Measurements from ENCODE around the gene RAB1B.
"Not testable (repeated sequence)": the region's sequence is repeated elsewhere in the genome, so short reads cannot be mapped to it uniquely, and the experiment has no call there.

Gene RAB1B

DNA sequence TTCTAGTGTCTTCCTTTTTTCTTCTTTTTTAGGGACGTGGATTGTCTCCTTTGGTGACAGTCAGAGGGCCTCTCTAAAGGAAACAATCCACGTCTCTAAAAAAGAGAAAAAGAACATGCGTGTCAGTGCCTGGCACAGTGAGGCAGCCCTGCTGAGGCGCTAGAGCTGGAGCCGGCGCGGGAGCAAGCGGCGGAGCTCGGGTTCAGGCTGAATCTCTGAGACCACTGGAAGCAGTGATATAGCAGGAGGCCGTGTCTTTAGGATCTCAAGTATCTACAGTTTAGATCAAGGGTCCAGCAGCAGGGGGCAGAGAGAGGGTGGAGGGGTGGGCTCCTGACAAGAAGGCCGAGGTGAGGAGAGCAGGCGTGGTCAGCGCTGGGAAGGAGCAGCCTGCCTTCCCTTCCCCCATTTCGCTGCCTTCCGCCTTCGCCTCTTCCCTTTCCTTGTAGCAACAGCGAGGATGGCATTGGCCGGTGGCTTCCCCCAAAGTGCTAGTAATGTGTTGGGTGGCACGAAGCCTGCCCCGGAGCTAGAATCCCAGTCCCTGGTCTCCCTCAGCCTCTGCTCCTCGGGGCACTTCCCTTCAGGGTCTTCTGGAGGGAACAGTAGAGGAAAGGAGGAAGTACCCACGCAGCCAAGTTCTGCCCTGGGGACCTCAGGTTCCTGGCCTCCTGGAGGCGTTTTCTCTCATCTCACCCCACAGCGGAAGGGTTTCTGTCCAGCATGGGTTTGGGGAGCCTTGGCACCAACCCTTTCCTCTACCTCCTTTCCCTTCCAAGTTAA is 28.2 kb upstream of the RAB1B start:
- no peak for DNase-seq (ENCODE audit: low read depth)

DNA sequence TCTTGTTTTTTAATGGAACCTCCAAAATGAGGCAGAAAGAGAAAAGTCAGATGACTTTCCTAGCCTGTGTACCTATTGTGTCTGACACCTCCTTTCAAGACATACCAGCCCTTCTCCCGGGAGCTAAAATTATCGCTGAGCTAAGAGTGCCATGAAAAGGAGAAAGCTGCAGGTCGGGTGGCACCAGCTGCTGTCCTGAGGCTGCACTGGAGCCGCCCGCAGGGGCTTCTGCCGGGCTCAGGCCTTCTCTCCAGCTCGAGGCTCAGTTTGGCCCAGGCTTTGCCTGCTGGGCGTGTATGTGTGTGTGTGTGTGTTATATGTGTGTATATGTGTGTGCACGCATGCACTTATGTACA is 27.7 kb upstream of the RAB1B start:
- DNase-seq (ENCODE audit: low read depth) = no peak

DNA sequence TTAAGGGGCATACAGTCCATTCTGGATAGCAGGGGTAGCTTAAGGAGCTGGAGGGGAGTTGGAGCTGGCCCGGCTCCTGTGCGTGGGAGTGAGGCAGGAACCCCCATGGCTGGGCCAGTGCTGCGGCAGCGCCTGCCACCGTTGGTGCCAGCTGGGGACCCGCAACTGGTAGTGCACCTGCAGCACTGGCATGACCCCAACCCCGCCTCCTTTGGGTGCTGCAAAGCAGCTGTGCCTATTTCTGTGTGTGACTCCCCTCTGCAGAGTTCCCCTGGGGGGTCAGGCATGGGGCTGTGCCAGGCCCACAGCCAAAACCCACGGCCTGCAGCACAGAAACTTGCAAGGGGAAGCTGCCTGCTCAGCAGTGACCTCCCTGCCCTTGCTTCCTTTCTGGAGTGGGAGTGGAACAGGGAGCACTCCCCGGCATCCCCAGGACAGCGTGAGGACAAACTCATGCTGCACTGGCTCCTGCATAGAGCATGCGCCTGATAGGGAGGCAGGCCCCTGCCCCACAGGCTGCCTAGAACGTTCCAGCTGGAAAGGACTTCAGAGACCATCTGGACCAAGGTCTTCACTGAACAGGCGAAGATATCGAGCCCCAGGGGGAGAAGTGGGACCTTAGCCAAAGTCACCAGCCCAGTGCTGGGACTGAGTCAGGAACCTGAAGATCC is 26.2 kb upstream of the RAB1B start:
- no peak for DNase-seq (ENCODE audit: low read depth)

DNA sequence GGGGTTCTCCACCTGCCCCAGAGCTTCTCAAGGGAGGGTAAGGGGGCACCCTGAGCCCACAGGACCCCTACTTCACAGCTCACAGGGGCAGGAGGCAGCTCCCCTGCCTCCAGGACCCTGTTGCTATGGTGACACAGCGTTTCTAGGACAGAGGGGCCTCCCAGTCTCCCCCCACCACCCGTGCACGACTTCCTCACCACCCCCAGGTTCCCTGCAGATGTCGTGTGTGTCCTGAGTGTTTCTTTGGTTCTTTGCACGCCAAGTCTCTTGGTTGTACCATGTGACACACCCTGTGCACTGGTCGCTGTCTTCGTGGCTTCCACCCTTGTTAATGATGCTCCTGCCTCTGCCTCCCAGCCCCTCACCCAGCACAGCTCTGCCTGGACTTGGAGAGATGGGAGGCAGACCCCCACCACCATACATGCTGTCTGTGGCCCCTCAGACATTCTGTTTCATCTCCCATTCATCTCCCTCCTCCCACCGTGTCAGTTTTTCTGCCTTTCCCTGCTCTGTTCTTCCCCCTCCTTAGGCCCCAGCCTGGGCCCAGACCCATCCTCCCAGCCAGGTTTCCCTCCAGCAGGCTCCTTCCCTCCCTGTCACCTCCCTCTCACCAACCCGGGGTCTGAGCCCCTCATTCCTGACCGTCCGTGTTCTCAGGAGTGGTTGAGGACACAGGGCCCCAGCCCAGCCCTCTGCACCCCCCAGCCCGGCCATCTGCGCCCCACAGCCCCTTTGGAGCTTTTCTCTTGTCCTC is 24.5 kb upstream of the RAB1B start:
- no peak for DNase-seq (ENCODE audit: low read depth)

DNA sequence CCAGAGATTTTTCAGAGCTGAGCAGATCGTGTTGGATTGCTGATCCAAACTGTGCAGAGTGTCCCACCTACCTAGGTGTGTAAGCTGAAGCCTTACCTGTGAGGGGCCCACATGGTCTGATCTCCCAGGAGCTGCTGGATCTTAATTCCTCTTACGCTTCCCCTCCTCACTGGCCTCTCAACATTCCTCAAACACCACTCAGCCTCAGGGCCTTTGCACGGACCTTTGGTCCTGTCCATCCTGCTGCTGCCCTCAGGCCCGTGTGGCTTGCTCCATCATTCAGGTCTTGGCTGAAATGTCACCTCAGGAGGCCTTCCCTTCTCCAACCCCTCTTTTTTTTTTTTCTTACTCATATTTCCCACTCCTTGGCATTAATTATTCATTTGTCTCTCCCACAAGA is 21.1 kb upstream of the RAB1B start:
- DNase-seq (ENCODE audit: low read depth) = no peak

DNA sequence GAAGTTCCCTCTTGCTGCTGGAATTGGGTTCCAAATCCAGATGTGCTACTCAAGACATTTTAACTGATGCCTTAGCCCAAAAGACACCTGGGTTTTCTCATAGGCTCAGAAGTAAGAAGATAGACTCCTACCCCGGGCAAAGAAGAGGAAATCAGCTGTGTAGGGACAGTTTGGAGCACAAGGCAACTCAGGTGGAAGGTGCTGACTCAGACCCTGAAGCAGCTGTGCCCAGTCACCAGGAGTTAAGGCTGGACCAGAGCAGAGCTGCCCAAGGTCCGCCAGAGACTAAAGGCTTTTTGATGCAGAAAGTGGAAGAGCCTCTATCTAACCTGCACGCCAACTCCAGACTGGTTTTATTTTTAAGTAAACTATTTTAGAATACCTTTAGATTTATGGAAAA is 20.6 kb upstream of the RAB1B start:
- no peak for DNase-seq (ENCODE audit: low read depth)

DNA sequence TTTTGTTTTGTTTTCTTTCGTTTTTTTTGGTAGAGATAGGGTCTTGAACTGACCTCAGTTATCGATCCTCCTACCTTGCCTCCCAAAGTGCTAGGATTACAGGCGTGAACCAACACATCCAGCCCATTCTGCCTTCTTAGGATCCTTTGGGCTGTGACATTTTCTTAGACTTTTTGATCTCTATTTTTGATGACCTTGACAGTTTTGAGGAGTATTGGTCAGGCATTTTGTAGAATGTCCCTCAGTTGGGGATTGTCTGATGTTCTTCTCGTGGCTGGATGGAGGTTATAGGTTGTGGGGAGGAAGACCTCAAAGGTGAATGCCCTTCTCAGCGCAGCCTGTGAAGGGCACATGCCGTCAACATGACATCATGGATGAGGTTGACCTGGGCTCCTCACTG is 19.5 kb upstream of the RAB1B start:
- DNase-seq (ENCODE audit: low read depth) = no peak

DNA sequence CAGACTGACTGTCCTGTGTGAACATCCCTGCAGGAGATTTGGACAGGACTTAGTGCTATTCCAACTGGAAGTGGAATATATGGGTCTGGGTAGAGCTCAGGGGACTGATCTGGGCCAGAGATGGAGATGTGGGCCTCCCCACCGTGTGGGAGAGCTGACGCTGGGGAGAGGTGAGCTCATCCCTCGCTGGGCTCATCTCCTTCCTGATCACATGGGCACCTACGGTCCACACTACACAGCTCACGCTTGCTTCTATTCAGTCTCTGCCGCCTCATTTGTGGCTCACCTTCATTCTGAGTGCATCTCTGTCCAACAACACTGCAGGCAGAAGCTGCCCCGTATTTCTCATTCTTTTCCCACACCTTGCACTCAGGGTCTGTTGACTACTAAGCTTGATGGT is 16.6 kb upstream of the RAB1B start:
- DNase-seq (ENCODE audit: low read depth) = no peak

DNA sequence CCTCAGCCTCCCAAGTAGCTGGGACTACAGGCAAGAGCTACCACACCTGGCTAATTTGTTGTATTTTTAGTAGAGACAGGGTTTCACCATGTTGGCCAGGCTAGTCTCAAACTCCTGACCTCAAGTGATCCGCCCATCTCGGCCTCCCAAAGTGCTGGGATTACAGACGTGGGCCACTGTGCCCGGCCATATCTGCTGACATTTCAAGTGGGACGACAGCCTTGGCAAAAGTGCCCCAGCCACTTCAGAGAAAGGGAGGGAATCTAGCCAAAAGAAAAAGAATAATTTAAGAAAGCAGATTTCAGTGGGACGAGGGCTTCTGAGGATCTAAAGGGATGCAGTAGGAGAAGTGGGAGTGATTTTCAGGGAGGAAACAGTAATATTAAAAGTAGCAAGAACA is 15.4 kb upstream of the RAB1B start:
- DNase-seq (ENCODE audit: low read depth) = not testable (repeated sequence)

DNA sequence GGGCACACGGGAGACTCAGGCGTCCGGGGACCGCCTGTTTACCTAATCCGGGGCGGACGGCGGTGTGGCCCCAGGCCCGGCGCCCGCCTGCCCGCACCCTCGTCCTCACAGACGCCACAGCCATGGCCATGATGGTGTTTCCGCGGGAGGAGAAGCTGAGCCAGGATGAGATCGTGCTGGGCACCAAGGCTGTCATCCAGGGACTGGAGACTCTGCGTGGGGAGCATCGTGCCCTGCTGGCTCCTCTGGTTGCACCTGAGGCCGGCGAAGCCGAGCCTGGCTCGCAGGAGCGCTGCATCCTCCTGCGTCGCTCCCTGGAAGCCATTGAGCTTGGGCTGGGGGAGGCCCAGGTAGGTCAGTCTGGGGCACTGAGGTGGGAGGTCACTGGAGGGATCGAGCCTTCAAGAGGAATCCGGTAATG is 10.0 kb upstream of the RAB1B start:
- no peak for DNase-seq (ENCODE audit: low read depth)

DNA sequence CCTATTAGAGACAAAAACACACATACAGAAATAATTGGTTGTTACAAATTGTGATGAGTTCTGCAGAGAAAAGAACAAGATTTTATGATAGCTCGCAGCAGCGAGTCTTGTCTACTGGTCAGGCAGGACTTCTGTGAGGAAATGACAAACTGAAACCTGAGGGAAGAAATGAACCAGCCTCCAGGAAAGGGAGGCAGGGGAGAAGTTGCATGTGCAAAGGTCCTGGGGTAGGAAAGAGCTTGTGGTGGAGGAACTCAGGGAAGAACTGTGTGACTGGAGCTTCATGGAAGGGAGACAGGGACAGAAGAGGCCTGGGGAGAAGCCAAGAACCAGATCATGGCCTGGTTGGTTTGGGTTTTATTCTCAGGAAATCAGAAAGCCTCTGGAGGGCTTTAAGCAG is 9.2 kb upstream of the RAB1B start:
- DNase-seq (ENCODE audit: low read depth) = no peak

DNA sequence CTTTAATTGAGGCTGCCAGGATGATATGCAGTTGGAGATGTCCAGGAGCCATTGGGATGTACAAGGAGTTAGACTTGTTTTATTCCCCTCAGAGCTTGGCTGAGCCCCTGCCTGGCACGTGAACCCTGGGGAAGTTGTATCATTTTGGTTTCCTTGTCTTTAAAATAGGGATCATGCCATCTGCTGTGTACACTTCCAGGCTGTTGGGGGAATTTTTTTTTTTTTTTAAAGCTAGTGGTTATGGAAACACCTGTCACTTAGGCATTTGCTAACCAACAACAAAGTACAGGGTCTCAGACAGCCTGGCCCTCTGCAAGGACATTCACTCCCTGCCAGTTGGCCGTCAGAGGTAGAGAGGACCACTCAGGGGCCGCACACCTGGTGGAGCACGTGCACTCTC is 8.5 kb upstream of the RAB1B start:
- no peak for DNase-seq (ENCODE audit: low read depth)

DNA sequence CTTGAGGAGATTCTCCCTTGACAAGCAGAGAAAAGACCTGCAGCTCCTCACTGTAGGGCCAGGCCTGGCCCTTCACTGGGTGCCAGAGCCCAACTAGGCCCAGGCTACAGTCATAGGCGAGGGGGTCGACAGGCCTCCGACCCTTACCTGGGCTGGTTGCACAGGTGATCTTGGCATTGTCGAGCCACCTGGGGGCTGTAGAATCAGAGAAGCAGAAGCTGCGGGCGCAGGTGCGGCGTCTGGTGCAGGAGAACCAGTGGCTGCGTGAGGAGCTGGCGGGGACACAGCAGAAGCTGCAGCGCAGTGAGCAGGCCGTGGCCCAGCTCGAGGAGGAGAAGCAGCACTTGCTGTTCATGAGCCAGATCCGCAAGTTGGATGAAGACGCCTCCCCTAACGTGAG is 6.9 kb upstream of the RAB1B start:
- DNase-seq (ENCODE audit: low read depth) = no peak

DNA sequence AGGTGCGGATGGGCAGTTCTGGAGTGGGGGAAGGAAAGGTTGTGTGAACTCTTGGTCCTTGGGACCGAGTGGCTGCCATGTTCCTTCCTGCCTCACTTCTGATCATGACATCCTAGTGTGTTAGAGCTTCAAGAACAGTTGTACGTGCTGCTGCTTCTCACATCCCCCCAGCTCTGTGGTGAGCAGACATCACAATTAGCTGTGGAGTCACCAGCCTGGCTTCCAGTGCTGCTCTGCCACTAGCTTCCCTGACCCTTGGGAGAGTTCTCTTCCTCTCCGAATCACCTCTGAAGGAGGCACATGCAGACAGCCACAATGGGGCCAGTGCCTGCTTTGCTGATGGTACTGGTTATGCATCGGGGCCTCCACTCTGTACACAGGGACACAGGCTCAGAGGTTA is 6.2 kb upstream of the RAB1B start:
- no peak for DNase-seq (ENCODE audit: low read depth)

DNA sequence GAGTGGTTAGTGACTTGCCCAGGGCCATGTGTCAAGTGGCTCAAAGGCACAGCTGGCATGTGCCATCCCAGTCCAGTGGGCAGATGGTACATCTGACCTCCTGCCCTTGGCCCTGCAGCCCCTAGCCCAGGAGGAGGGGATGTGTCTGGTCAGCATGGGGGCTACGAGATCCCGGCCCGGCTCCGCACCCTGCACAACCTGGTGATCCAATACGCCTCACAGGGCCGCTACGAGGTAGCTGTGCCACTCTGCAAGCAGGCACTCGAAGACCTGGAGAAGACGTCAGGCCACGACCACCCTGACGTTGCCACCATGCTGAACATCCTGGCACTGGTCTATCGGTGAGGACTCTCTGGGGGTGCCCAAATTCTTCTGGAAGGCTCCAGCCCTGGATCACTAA is 5.7 kb upstream of the RAB1B start:
- DNase-seq (ENCODE audit: low read depth) = no peak

DNA sequence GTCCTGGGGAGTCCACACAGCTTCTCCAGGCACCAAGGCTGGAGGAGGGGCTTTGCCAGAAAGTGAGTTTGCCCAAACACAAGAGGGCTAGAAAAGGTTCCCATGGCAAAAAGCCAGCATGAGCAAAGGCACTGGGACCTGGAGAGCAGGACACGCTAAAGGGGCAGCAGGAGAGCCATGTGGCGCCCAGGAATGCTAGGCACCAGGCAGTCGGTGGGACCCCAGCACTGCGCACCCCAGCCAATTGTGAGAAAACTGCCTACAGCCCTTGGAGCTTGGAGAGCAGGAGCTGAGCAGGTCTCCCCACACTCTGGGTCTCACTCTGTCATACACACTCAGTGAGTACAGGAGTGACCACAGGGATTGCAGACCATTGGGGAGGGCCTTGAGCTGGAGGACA is 5.2 kb upstream of the RAB1B start:
- DNase-seq (ENCODE audit: low read depth) = no peak

DNA sequence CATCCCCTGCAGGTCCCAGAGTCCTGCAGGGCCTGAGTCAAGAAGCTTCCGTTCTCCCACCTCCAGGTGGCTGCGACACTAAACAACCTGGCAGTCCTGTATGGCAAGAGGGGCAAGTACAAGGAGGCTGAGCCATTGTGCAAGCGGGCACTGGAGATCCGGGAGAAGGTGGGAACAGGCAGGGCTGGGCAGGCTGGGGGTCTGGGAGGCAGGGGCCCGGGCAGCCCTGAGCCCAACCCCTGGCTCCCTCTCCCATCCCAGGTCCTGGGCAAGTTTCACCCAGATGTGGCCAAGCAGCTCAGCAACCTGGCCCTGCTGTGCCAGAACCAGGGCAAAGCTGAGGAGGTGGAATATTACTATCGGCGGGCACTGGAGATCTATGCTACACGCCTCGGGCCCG is 4.7 kb upstream of the RAB1B start:
- no peak for DNase-seq (ENCODE audit: low read depth)

DNA sequence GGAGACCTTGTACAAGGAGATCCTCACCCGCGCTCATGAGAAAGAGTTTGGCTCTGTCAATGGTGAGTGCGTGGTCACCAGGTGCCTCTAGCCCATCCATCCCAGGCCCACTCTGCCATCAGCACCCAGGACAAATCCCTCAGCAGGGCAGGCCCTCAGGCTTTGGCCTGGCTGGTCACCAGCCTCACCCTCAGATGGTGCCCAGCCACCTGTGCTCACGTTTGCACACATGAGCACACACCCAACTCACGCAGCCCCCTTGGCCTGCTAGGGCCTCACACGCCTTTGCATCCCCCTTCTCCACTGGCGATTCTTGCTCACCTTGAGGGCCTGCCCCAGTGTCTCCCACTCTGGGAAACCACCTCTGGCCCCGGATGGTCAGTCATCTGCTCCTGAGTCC is 4.1 kb upstream of the RAB1B start:
- DNase-seq (ENCODE audit: low read depth) = no peak

DNA sequence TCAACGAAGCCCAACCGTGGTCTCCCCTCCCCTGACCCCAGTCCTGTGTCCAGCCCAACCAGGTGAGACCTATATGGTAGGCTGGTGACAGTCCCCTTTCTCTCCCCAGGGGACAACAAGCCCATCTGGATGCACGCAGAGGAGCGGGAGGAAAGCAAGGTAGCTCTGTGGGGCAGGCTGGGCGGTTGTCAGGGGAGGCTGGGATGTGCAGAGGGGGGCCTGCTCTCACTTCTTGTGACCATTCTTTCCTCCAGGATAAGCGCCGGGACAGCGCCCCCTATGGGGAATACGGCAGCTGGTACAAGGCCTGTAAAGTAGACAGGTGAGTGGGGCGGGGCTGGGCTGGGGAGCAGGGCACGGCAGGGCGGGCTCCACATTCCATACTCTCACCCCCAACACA is 3.5 kb upstream of the RAB1B start:
- peak; percentile 30 for DNase-seq (ENCODE audit: low read depth)

DNA sequence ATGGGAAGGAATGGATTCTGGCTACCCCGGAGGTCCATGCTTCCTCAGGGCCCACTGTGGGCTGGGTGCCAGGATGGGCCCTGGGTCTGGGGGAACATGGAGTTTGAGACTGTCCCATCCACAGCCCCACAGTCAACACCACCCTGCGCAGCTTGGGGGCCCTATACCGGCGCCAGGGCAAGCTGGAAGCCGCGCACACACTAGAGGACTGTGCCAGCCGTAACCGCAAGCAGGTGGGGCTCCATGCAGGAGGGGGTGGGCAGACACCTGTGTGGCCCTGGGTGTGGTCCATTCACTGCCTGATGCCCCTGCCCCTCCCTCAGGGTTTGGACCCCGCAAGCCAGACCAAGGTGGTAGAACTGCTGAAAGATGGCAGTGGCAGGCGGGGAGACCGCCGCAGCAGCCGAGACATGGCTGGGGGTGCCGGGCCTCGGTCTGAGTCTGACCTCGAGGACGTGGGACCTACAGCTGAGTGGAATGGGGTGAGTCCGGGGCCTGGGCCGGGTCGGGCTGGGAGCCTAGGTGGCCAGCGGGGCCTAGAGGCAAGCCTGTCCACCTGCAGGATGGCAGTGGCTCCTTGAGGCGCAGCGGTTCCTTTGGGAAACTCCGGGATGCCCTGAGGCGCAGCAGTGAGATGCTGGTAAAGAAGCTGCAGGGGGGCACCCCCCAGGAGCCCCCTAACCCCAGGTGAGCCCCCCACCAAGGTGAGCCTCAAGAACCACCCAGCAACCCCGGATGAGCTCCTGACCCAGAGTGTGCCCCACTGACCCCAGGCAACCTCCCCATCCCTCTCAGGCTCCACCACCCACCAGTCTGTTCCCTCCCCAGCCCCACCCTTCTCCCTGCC is 2.7 kb upstream of the RAB1B start:
- DNase-seq (ENCODE audit: low read depth) = no peak

DNA sequence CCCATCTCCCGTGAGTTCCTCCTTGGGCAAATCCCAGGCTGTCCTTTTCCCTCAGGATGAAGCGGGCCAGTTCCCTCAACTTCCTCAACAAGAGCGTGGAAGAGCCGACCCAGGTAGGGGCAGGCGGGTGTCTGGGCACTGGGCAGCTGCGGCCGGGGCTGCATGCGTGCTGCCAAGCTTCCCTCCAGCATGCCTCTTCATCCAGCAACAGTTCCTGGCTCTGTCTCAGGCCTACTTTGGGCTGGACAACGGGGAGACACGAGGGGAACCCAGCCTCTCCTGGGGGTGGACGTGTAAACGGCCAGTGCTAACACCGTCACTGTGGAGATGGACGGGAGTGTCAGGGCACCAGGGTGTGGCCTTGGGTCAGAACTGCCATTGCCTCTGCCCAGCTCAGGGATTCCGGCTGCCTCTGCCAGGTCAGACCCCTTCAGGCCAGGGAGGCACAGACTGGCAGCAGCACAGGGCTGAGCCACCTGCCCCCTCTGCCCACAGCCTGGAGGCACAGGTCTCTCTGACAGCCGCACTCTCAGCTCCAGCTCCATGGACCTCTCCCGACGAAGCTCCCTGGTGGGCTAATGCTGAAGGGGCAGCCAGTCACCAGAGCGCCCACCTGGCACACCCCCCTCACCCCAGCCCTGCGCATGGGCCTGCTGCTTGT is 1.9 kb upstream of the RAB1B start:
- no peak for DNase-seq (ENCODE audit: low read depth)

DNA sequence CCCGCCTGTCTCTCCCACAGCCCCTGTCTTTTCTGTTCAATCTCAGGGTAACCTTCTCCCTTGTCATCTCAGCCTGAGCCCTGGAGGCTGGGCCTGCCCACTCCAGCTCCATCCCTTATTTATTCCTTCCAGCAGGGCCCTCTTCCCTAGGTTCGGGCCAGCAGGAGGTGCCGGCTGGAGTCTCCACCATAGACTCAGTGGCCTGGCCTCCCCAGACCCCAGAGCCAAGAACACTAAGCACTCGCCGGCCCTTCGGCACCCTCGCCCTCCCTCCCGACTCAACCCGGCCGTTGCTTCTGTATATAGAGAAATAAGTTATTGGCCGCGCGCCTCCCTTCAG is 1.4 kb upstream of the RAB1B start:
- no peak for DNase-seq (ENCODE audit: low read depth)
